ENCODE results near the gene SYNM. TPM values are rescaled to one million over a fixed set of nuclear protein-coding genes. Genes with fewer than 3 reads are reported as not detected.

The SYNM gene
- total RNA-seq, 1 experiment from 2014 or later: 0.12 TPM

DNA sequence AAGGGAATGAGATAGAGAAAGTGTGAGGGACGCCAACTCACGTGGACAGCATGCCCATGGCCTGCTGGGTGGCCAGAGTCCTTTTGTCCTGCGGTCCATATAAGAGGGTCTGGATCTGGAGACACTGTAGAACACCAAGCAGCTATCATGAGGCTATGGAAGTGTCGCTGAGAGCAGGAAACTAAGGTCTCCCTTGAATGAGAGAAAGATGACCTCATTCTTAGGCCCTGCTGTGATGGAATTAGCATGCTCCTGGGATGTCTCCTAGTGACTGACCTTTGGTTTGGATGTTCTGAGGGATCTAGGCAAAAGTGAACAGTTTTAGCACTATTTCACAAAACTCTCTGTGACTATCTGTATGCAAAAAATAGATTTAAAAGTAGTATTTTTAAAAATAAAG is 34.4 kb downstream of the SYNM start:
- H3K4me1 Mint-ChIP-seq (ENCODE audit: insufficient read depth, unreplicated experiment): no peaks in the 10 kb centered on the region
- H3K36me3 Mint-ChIP-seq (ENCODE audit: insufficient read depth, unreplicated experiment): peaks cover 6% of the 10 kb centered on the region
- intact Hi-C loops (cut with micrococcal nuclease): no loop called here
- BruUV-seq (replicated peaks): no TSS peak
- no peaks in the 10 kb centered on the region for H3K27me3 Mint-ChIP-seq (ENCODE audit: insufficient read depth, unreplicated experiment)
- DNase-seq (ENCODE audit: unreplicated experiment): no peak
- TF ChIP-seq, protein P1, sequence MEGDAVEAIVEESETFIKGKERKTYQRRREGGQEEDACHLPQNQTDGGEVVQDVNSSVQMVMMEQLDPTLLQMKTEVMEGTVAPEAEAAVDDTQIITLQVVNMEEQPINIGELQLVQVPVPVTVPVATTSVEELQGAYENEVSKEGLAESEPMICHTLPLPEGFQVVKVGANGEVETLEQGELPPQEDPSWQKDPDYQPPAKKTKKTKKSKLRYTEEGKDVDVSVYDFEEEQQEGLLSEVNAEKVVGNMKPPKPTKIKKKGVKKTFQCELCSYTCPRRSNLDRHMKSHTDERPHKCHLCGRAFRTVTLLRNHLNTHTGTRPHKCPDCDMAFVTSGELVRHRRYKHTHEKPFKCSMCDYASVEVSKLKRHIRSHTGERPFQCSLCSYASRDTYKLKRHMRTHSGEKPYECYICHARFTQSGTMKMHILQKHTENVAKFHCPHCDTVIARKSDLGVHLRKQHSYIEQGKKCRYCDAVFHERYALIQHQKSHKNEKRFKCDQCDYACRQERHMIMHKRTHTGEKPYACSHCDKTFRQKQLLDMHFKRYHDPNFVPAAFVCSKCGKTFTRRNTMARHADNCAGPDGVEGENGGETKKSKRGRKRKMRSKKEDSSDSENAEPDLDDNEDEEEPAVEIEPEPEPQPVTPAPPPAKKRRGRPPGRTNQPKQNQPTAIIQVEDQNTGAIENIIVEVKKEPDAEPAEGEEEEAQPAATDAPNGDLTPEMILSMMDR (IDR thresholded peaks at IDR 0.05; ENCODE audit: unreplicated experiment): no peak
- H3K4me3 Mint-ChIP-seq (ENCODE audit: unreplicated experiment): no peak overlapping the region
- ChIA-PET POLR2A (no interaction called here), CTCF (interaction anchor here (1.0 to 1.4 kb wide), 2 partner anchors 37 to 39 kb away, joined by 3 to 4 read pairs; no protein-coding TSS in a partner anchor)
- no peak overlapping the region for H3K27ac Mint-ChIP-seq (ENCODE audit: low read depth, unreplicated experiment)
- no peaks in the 10 kb centered on the region for H3K9me3 Mint-ChIP-seq (ENCODE audit: unreplicated experiment)

DNA sequence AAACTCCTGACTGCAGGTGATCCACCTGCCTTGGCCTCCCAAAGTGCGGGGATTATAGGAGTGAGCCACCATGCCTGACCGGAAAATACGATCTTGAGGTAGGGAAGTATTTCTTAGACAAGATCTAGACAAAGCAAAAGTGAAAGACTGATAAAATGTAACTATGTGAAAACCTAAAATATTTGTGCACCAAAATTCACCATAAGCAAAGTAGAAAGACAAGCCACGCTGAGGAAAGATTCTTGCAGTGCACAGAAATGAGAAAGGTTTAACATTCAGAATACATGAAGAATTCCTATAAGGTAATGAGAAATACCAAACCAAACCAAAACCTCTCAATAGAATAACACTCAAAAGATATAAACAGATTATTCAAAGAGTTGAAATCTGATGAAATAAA is 35.7 kb downstream of the SYNM start:
- ChIA-PET CTCF (interaction anchor here (0.7 to 1.4 kb wide), 2 partner anchors 40 to 68 kb away, joined by 3 to 4 read pairs; no protein-coding TSS in a partner anchor), POLR2A (no interaction called here)
- no peak for DNase-seq (ENCODE audit: unreplicated experiment)
- Mint-ChIP-seq H3K4me3 (ENCODE audit: unreplicated experiment) (no peak overlapping the region), H3K4me1 (ENCODE audit: insufficient read depth, unreplicated experiment) (no peaks in the 10 kb centered on the region), H3K27me3 (ENCODE audit: insufficient read depth, unreplicated experiment) (no peaks in the 10 kb centered on the region), H3K27ac (ENCODE audit: low read depth, unreplicated experiment) (no peak overlapping the region), H3K36me3 (ENCODE audit: insufficient read depth, unreplicated experiment) (peaks cover 10% of the 10 kb centered on the region), H3K9me3 (ENCODE audit: unreplicated experiment) (no peaks in the 10 kb centered on the region)
- BruUV-seq (replicated peaks): no TSS peak
- intact Hi-C loops (cut with micrococcal nuclease): no loop called here
- TF ChIP-seq, protein P1 (IDR thresholded peaks at IDR 0.05; ENCODE audit: unreplicated experiment): no peak

DNA sequence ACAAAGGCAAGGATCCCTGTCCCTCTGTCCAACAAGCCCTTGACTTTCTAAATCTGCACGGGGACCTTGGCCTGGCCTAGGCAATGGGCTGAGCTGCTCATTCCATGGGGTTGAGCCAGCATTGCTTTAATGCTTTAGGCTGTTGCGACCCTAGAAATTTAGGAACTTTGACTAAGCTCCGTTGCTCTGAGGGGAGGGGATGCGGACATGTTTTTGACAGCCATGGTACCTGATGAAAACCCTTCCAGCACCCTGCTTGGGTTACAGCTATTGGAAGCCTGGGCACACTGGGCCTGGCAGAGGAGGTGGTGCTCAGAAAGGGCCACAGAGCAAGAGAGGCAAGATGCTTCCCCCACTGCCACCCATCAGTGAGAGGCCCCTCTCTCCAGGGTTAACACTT is 37.1 kb downstream of the SYNM start:
- peaks cover 5% of the 10 kb centered on the region for H3K36me3 Mint-ChIP-seq (ENCODE audit: insufficient read depth, unreplicated experiment)
- no peak overlapping the region for H3K4me3 Mint-ChIP-seq (ENCODE audit: unreplicated experiment)
- TF ChIP-seq, protein P1 (IDR thresholded peaks at IDR 0.05; ENCODE audit: unreplicated experiment): no peak
- H3K27ac Mint-ChIP-seq (ENCODE audit: low read depth, unreplicated experiment): no peak overlapping the region
- intact Hi-C loops (cut with micrococcal nuclease): no loop called here
- no peaks in the 10 kb centered on the region for H3K4me1 Mint-ChIP-seq (ENCODE audit: insufficient read depth, unreplicated experiment)
- BruUV-seq (replicated peaks): no TSS peak
- H3K27me3 Mint-ChIP-seq (ENCODE audit: insufficient read depth, unreplicated experiment): no peaks in the 10 kb centered on the region
- no peak for DNase-seq (ENCODE audit: unreplicated experiment)
- H3K9me3 Mint-ChIP-seq (ENCODE audit: unreplicated experiment): no peaks in the 10 kb centered on the region
- CTCF ChIA-PET: interaction anchor here (0.7 kb wide), 1 partner anchor 813 kb away, joined by 3 read pairs; no protein-coding TSS in a partner anchor
- POLR2A ChIA-PET: no interaction called here

DNA sequence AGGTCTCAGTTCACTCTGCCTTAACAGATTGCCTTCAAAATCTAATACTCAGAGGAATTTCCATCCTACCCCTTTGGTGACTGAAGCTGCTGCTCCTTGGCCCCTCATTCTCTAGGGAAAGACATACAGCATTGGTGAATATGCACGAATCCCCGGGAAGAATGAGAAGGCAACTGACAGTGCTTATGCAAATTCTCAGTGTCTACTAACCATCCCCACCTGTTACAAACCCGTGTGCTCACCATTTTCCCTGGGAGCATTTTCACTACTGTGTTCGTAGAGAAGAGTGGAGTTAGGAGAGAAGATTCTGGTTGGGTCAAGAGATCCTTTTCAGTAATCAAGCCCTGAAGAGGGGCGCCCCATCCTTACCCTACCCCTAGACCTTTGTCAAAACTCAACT is 37.7 kb downstream of the SYNM start:
- CTCF ChIA-PET: interaction anchor here (1.1 to 2.0 kb wide), 2 partner anchors 42 to 71 kb away, joined by 5 to 10 read pairs; no protein-coding TSS in a partner anchor
- no peaks in the 10 kb centered on the region for H3K27me3 Mint-ChIP-seq (ENCODE audit: insufficient read depth, unreplicated experiment)

More for the DNA sequence above, 37.7 kb downstream of the SYNM start:
- no peak overlapping the region for H3K4me3 Mint-ChIP-seq (ENCODE audit: unreplicated experiment)
- intact Hi-C loops (cut with micrococcal nuclease): no loop called here
- H3K9me3 Mint-ChIP-seq (ENCODE audit: unreplicated experiment): no peaks in the 10 kb centered on the region
- no peak overlapping the region for H3K27ac Mint-ChIP-seq (ENCODE audit: low read depth, unreplicated experiment)
- POLR2A ChIA-PET: no interaction called here
- no peaks in the 10 kb centered on the region for H3K4me1 Mint-ChIP-seq (ENCODE audit: insufficient read depth, unreplicated experiment)
- no peak for DNase-seq (ENCODE audit: unreplicated experiment)
- peaks cover 9% of the 10 kb centered on the region for H3K36me3 Mint-ChIP-seq (ENCODE audit: insufficient read depth, unreplicated experiment)
- no TSS peak for BruUV-seq (replicated peaks)
- TF ChIP-seq, protein P1 (IDR thresholded peaks at IDR 0.05; ENCODE audit: unreplicated experiment): no peak
